IMR-90 (cell line): Measurements from ENCODE around the gene EFCAB10. TPM values are rescaled to one million over a fixed set of nuclear protein-coding genes. Genes with fewer than 3 reads are reported as not detected.

Source experiments
- ATAC-seq: fragments of 200-7000 bp; cut with Tn5 transposase; 2 replicates; pipeline ENCODE4 v1.9.1; 2020; ENCODE audit warnings: low read depth, mild to moderate bottlenecking, moderate library complexity
- BruUV-seq: library from RNA; stranded (reverse); fragments of 400-500 nt; replicated peaks from 2 replicates; lab custom pipeline; 2021; lab: Mats Ljungman, UMichigan
- CTCF ChIA-PET: fragments of 300-600 bp; formaldehyde crosslinking; extraction: SDS; loops from one replicate; lab custom pipeline; 2021; ENCODE audit warnings: antibody characterized with exemption; lab: Yijun Ruan, JAX
- POLR2A ChIA-PET: fragments of 300-600 bp; sonication (Branson Sonifier 250); formaldehyde crosslinking; loops from one replicate; lab custom pipeline; 2022; ENCODE audit warnings: antibody characterized with exemption; ENCODE audit not compliant: unreplicated experiment; lab: Charles Lee
- DNase-seq: peaks from one replicate; pipeline ENCODE4 v3.0.0; 2013
- H2AFZ ChIP-seq: replicated peaks from 2 replicates; pipeline ENCODE3; 2013; ENCODE audit warnings: low read length, mild to moderate bottlenecking; ENCODE audit not compliant: poor library complexity
- H2AK5ac ChIP-seq: 2 replicates; pipeline ENCODE4 v1.6.1; 2013; ENCODE audit warnings: low read depth, low read length, inconsistent platforms
- H2AK9ac ChIP-seq: replicated peaks from 2 replicates; pipeline ENCODE3; 2013; ENCODE audit warnings: mild to moderate bottlenecking, low read depth, low read length, moderate library complexity; ENCODE audit not compliant: poor library complexity
- H2BK120ac ChIP-seq: 2 replicates; pipeline ENCODE4 v1.6.1; 2013; ENCODE audit warnings: low read depth, low read length, inconsistent platforms
- H2BK15ac ChIP-seq: 3 replicates; pipeline ENCODE4 v1.6.1; 2013; ENCODE audit warnings: low read depth, low read length, inconsistent platforms
- H2BK20ac ChIP-seq: 2 replicates; pipeline ENCODE4 v1.6.1; 2013; ENCODE audit warnings: low read depth, mild to moderate bottlenecking, inconsistent platforms, low read length, moderate library complexity
- H2BK5ac ChIP-seq: 2 replicates; pipeline ENCODE4 v1.6.1; 2013; ENCODE audit warnings: mild to moderate bottlenecking, low read depth, low read length, inconsistent platforms; ENCODE audit not compliant: poor library complexity, severe bottlenecking
- H3K14ac ChIP-seq: replicated peaks from 2 replicates; pipeline ENCODE4 v1.6.1; 2013; ENCODE audit warnings: low read depth, low read length, inconsistent platforms
- H3K18ac ChIP-seq: 2 replicates; pipeline ENCODE4 v1.6.1; 2013; ENCODE audit warnings: low read depth, low read length, control low read depth
- H3K23ac ChIP-seq: 2 replicates; pipeline ENCODE4 v1.6.1; 2013; ENCODE audit warnings: low read depth, low read length, inconsistent platforms
- H3K27ac ChIP-seq: 2 replicates; pipeline ENCODE4 v1.5.1; 2013; ENCODE audit warnings: mild to moderate bottlenecking, control low read depth, low read length; ENCODE audit not compliant: insufficient read depth
- H3K27me3 ChIP-seq: 2 replicates; pipeline ENCODE4 v1.6.1; 2013; ENCODE audit warnings: low read length; ENCODE audit not compliant: control insufficient read depth, insufficient read depth
- H3K36me3 ChIP-seq: 2 replicates; pipeline ENCODE4 v1.6.1; 2013; ENCODE audit warnings: low read length, mixed read lengths; ENCODE audit not compliant: control insufficient read depth, insufficient read depth
- H3K4ac ChIP-seq: 2 replicates; pipeline ENCODE4 v1.6.1; 2013; ENCODE audit warnings: low read depth, low read length, inconsistent platforms
- H3K4me1 ChIP-seq: 2 replicates; pipeline ENCODE4 v1.6.1; 2013; ENCODE audit warnings: low read length, mixed read lengths; ENCODE audit not compliant: control insufficient read depth, insufficient read depth
- H3K4me2 ChIP-seq: 2 replicates; pipeline ENCODE4 v1.6.1; 2013; ENCODE audit warnings: low read depth, mild to moderate bottlenecking, control low read depth, low read length, moderate library complexity
- H3K4me3 ChIP-seq: 2 replicates; pipeline ENCODE4 v1.5.1; 2013; ENCODE audit warnings: low read depth, mild to moderate bottlenecking, control low read depth, low read length, moderate library complexity; ENCODE audit not compliant: insufficient read depth
- H3K56ac ChIP-seq: 2 replicates; pipeline ENCODE4 v1.6.1; 2013; ENCODE audit warnings: low read length, inconsistent platforms; ENCODE audit not compliant: insufficient read depth; ENCODE audit errors: extremely low read depth
- H3K79me1 ChIP-seq, 2 experiments: 2 replicates each; pipeline ENCODE4 v1.6.1; 2013; ENCODE audit warnings: low read length in 2 of 2, inconsistent platforms in 1 of 2, low read depth in 1 of 2
- H3K9ac ChIP-seq: 2 replicates; pipeline ENCODE4 v1.6.1; 2013; ENCODE audit warnings: low read depth, low read length, control low read depth
- H3K9me1 ChIP-seq: 2 replicates; pipeline ENCODE4 v1.6.1; 2013; ENCODE audit warnings: low read length, inconsistent platforms; ENCODE audit not compliant: insufficient read depth
- H3K9me3 ChIP-seq: 2 replicates; pipeline ENCODE4 v1.6.1; 2013; ENCODE audit warnings: low read length; ENCODE audit not compliant: control insufficient read depth, insufficient read depth
- H4K20me1 ChIP-seq: 2 replicates; pipeline ENCODE4 v1.6.1; 2013; ENCODE audit warnings: low read length, inconsistent platforms; ENCODE audit not compliant: insufficient read depth
- H4K5ac ChIP-seq: 2 replicates; pipeline ENCODE4 v1.6.1; 2013; ENCODE audit warnings: mild to moderate bottlenecking, low read depth, low read length, control low read depth
- H4K8ac ChIP-seq, 2 experiments: 2 replicates each; pipeline ENCODE4 v1.6.1; 2013; ENCODE audit warnings: low read depth in 2 of 2, low read length in 2 of 2, control low read depth in 1 of 2, inconsistent platforms in 1 of 2
- H4K91ac ChIP-seq: 2 replicates; pipeline ENCODE4 v1.6.1; 2013; ENCODE audit warnings: low read depth, low read length, inconsistent platforms; ENCODE audit not compliant: insufficient read depth
- BHLHE40 ChIP-seq: fragments of 150-350 bp; IDR thresholded peaks from 2 replicates; pipeline ENCODE4 v1.6.1; 2016; ENCODE audit warnings: mild to moderate bottlenecking, low read depth, low read length
- CEBPB ChIP-seq: IDR thresholded peaks from 2 replicates; pipeline ENCODE4 v1.6.1; 2012; ENCODE audit warnings: low read depth, low read length, improper control_type of control experiment
- CTCF ChIP-seq: conservative IDR thresholded peaks from 2 replicates; pipeline ENCODE4 v1.5.1; 2012; ENCODE audit warnings: mild to moderate bottlenecking, low read depth, low read length, improper control_type of control experiment
- ELK1 ChIP-seq: fragments of 150-350 bp; IDR thresholded peaks from 2 replicates; pipeline ENCODE4 v1.6.1; 2016; ENCODE audit warnings: low read depth, mild to moderate bottlenecking, low read length, moderate library complexity, borderline replicate concordance
- FOS ChIP-seq: fragments of 150-350 bp; IDR thresholded peaks from 2 replicates; pipeline ENCODE4 v1.6.1; 2016; ENCODE audit warnings: low read depth, low read length
- MAFK ChIP-seq: IDR thresholded peaks from 2 replicates; pipeline ENCODE4 v1.6.1; 2012; ENCODE audit warnings: low read depth, low read length, improper control_type of control experiment
- POLR2A ChIP-seq: IDR thresholded peaks from 2 replicates; pipeline ENCODE4 v1.6.1; 2012; ENCODE audit warnings: mild to moderate bottlenecking, low read depth, low read length
- RAD21 ChIP-seq: IDR thresholded peaks from 2 replicates; pipeline ENCODE4 v1.6.1; 2012; ENCODE audit warnings: low read length, improper control_type of control experiment
- RCOR1 ChIP-seq: IDR thresholded peaks from 2 replicates; pipeline ENCODE4 v1.6.1; 2012; ENCODE audit warnings: mild to moderate bottlenecking, low read length, improper control_type of control experiment; ENCODE audit not compliant: insufficient replicate concordance
- RFX5 ChIP-seq: IDR thresholded peaks from 2 replicates; pipeline ENCODE4 v1.8.0; 2012; ENCODE audit warnings: low read depth, mild to moderate bottlenecking, low read length, moderate library complexity
- SMC3 ChIP-seq: fragments of 150-350 bp; IDR thresholded peaks from 2 replicates; pipeline ENCODE4 v1.6.1; 2016; ENCODE audit warnings: low read depth, mild to moderate bottlenecking, antibody characterized with exemption, low read length, moderate library complexity
- WGBS, 2 experiments: methylation state at CpG; one replicate each; pipeline versions ENCODE4 v1.1.5 to v1.1.7; 2013; ENCODE audit warnings: missing lambda C conversion rate in 2 of 2; ENCODE audit not compliant: insufficient read length in 1 of 2; ENCODE audit errors: extremely low coverage in 2 of 2; 5-methylcytosine and 5-hydroxymethylcytosine counted together
- dilution Hi-C: fragments of 300-500 bp; cut with HindIII; formaldehyde crosslinking; loops from one replicate; pipeline ENCODE4 v1.14.3; 2018; ENCODE audit warnings: low sequenced_read_pairs; ENCODE audit not compliant: unreplicated experiment
- in situ Hi-C: fragments of 300-500 bp; cut with MboI; formaldehyde crosslinking; loops from 3 replicates; pipeline ENCODE4 v1.14.3; 2019; ENCODE audit warnings: low sequenced_read_pairs, inconsistent platforms, mixed read lengths
- intact Hi-C: fragments of 100-400 bp; cut with micrococcal nuclease; formaldehyde crosslinking; loops from 2 replicates; pipeline ENCODE4 v1.10.0; 2022
- polyA plus RNA-seq, 3 experiments: library from polyadenylated mRNA; depleted of rRNA; stranded (reverse); fragments of >200 nt; gene quantifications; 2 replicates each; pipeline ENCODE4 v1.2.3, GENCODE V29; 2012; ENCODE audit warnings: low replicate concordance in 1 of 3
- total RNA-seq: library from RNA; depleted of rRNA; stranded (reverse); fragments of >200 nt; gene quantifications from 2 replicates; pipeline ENCODE4 v1.2.3, GENCODE V29; 2012

EFCAB10 gene
- total and polyA plus RNA-seq, 2 of the 4 experiments (the other 2 are of a cell fraction) = not detected

- H4K20me1 ChIP-seq = 0 out of 2 replicates have a peak, but pooled peaks cover 3% of the 10 kb centered on the region
- H2BK15ac ChIP-seq = no peak overlapping the region
- no peak overlapping the region for H3K4me3 ChIP-seq
- in situ Hi-C loops = no loop called here
- TF ChIP-seq RCOR1 = no peak
- no peak for TF ChIP-seq RAD21
- no peak for TF ChIP-seq POLR2A
- TF ChIP-seq SMC3 = no peak
- no peak for TF ChIP-seq CTCF
- no peak for TF ChIP-seq ELK1
- TF ChIP-seq MAFK = no peak
- no peak for TF ChIP-seq CEBPB
- TF ChIP-seq BHLHE40 = no peak
- no peak for TF ChIP-seq RFX5
- no peak for TF ChIP-seq FOS
- H3K79me1 ChIP-seq = peaks cover 0 to 6% of the 10 kb centered on the region in 2 experiments; a peak in 1 of 4 replicates
- H4K91ac ChIP-seq = no peak overlapping the region
- no peak overlapping the region for H3K56ac ChIP-seq
- H2AK5ac ChIP-seq = no peak overlapping the region
- no peak overlapping the region for H4K5ac ChIP-seq
- no peaks in the 10 kb centered on the region for H3K27me3 ChIP-seq
- no peak for ATAC-seq
- H2BK5ac ChIP-seq = no peak overlapping the region
- intact Hi-C loops = no loop called here
- no peak overlapping the region for H2BK120ac ChIP-seq
- no peak overlapping the region for H3K4me2 ChIP-seq
- WGBS, 2 experiments = no CpG with 5 or more reads among the region's 4 CpGs
- no peak overlapping the region for H2BK20ac ChIP-seq
- no peaks in the 10 kb centered on the region for H3K9me3 ChIP-seq
- no peaks in the 10 kb centered on the region for H3K9me1 ChIP-seq
- peaks cover 32% of the 10 kb centered on the region for H3K36me3 ChIP-seq
- no peaks in the 10 kb centered on the region for H3K4me1 ChIP-seq
- no peak overlapping the region for H2AK9ac ChIP-seq
- dilution Hi-C loops = no loop called here
- no peak overlapping the region for H4K8ac ChIP-seq
- H3K23ac ChIP-seq = no peak overlapping the region
- POLR2A ChIA-PET = interaction anchor here (0.6 kb wide), 1 partner anchor 12 kb away, joined by 7 read pairs; no protein-coding TSS in a partner anchor
- no peak overlapping the region for H3K14ac ChIP-seq
- H3K27ac ChIP-seq = no peak overlapping the region
- no peak for DNase-seq
- H3K9ac ChIP-seq = no peak overlapping the region
- BruUV-seq = no TSS peak
- no peak overlapping the region for H3K18ac ChIP-seq
- CTCF ChIA-PET = no interaction called here
- no peak overlapping the region for H3K4ac ChIP-seq
- H2AFZ ChIP-seq = no peak overlapping the region
These were observed 16.1 kb downstream of the EFCAB10 start for GRCh38 chr7:105565190-105565589.
